Measurements from ENCODE around the gene SEMA3B. TPM values are rescaled to one million over a fixed set of nuclear protein-coding genes. Genes with fewer than 3 reads are reported as not detected.

The SEMA3B gene
- total and polyA plus RNA-seq, 2 experiments from 2014 or later = 67.7 to 104 TPM

DNA sequence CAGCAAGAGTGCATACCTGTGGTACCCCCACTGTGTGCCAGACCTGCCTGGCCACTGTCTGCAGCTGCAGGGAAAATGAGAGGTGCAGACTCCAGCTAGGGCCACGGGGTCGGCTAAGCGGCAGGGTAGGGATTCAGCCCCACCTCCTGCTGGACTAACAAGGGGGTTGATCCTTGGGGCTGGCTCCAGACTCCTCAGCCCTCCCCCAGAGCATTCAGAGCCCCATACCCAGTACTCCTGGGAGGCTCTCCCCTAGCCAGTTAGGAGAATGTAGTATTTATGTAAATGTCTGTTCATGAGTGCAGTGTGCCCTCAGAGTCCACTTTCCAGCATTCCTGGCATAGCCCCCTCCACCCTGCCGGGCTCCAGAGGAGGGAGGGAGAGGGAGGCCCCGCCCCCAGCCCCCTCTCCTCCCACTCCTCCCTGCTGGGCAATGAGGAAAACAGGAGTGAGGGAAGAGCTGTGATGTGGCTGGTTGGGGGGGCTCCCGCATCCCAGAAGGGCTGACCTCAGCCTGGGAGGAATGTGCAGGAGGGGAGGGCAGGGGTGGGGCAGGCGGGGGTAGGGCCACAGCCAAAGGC lies 4.5 kb upstream of the SEMA3B start:
- Histone ChIP-seq H3K9me2 (replicated peaks; ENCODE audit: insufficient read depth) (no peaks in the 10 kb centered on the region), H3K9me3 (ENCODE audit: low read depth) (no peaks in the 10 kb centered on the region), H3K36me3 (replicated peaks; ENCODE audit: insufficient read depth, low read depth) (no peaks in the 10 kb centered on the region), H3K4me2 (peak overlapping the region; percentile 59), H3K4me3 (no peak overlapping the region), H2AFZ (no peak overlapping the region), H3K4me1 (ENCODE audit: insufficient read depth) (peaks cover 73% of the 10 kb centered on the region), H3K79me2 (peaks cover 12% of the 10 kb centered on the region), H4K20me1 (ENCODE audit: insufficient read depth, poor library complexity, severe bottlenecking) (no peaks in the 10 kb centered on the region), H3K27ac (peak overlapping the region; percentile 91), H3K27me3 (no peaks in the 10 kb centered on the region)
- WGBS (ENCODE audit: low lambda C conversion rate, missing lambda C conversion rate) = 0% methylated on average over 7 of the region's 7 CpGs
- no peak for TF ChIP-seq EZH2 (IDR thresholded peaks at IDR 0.05; ENCODE audit: borderline replicate concordance)
- no peak for TF ChIP-seq EZH2phosphoT487 (IDR thresholded peaks at IDR 0.05; ENCODE audit: low read depth, severe bottlenecking, unreplicated experiment)
- peak; percentile 98 for DNase-seq (ENCODE audit: low spot score)

DNA sequence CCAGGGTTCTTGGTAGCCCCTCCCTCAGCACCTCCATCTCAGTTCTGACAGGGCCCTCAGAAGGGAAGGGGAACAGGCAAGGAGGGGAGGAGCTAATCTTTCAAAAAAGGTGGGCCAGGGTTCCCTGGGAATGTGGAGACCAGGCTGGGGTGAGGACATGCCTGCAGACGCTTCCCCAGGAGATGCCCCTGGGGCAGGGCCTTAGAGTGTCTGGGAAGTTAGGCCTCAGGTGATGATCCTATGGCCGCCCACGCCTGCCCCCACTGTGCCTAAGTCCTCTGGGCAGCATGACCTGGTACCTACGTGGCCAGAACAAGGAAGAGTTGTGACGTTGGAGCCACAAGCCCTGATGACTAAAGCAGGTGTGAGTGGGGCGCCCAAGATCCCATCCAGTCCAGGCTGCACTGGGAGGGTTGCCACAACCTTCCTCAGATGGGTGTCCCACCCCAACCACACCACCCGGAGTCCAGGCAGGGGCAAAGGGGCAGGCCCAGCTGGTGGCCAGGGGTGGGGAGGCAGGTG lies 3.9 kb upstream of the SEMA3B start:
- TF ChIP-seq EZH2phosphoT487 (IDR thresholded peaks at IDR 0.05; ENCODE audit: low read depth, severe bottlenecking, unreplicated experiment) (no peak), EZH2 (IDR thresholded peaks at IDR 0.05; ENCODE audit: borderline replicate concordance) (no peak)
- TF ChIP-seq, protein P1, sequence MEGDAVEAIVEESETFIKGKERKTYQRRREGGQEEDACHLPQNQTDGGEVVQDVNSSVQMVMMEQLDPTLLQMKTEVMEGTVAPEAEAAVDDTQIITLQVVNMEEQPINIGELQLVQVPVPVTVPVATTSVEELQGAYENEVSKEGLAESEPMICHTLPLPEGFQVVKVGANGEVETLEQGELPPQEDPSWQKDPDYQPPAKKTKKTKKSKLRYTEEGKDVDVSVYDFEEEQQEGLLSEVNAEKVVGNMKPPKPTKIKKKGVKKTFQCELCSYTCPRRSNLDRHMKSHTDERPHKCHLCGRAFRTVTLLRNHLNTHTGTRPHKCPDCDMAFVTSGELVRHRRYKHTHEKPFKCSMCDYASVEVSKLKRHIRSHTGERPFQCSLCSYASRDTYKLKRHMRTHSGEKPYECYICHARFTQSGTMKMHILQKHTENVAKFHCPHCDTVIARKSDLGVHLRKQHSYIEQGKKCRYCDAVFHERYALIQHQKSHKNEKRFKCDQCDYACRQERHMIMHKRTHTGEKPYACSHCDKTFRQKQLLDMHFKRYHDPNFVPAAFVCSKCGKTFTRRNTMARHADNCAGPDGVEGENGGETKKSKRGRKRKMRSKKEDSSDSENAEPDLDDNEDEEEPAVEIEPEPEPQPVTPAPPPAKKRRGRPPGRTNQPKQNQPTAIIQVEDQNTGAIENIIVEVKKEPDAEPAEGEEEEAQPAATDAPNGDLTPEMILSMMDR (IDR thresholded peaks at IDR 0.05; ENCODE audit: poor library complexity) = no peak
- Histone ChIP-seq H4K20me1 (ENCODE audit: insufficient read depth, poor library complexity, severe bottlenecking) (no peaks in the 10 kb centered on the region), H3K4me1 (ENCODE audit: insufficient read depth) (peaks cover 74% of the 10 kb centered on the region), H3K36me3 (replicated peaks; ENCODE audit: insufficient read depth, low read depth) (no peaks in the 10 kb centered on the region), H3K4me3 (no peak overlapping the region), H3K27me3 (no peaks in the 10 kb centered on the region), H3K27ac (peak overlapping the region; percentile 91), H3K4me2 (peak overlapping the region; percentile 89), H3K79me2 (peaks cover 16% of the 10 kb centered on the region), H3K9me2 (replicated peaks; ENCODE audit: insufficient read depth) (no peaks in the 10 kb centered on the region), H3K9me3 (ENCODE audit: low read depth) (no peaks in the 10 kb centered on the region), H2AFZ (no peak overlapping the region)
- DNase-seq (ENCODE audit: low spot score) = no peak
- 62% methylated on average over 7 of the region's 7 CpGs for WGBS (ENCODE audit: low lambda C conversion rate, missing lambda C conversion rate)

DNA sequence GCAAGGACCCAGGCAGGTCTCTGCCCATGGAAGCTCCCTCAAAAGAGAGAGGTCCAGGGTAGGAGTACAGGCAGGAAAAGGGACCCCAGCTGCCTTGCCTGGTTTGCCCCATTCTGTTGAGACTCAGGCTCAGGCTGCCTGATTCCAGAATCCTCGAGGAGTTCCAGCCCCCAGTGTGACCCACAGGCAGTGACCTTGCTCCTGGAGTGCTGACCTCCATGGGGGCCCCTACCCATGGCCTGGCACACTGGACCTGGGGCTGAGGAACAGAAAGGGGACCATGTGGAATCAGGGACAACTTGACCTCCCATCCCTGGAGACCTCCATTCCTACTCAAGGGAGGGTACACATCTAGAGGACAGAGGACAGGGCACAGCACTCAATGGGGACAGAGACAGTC lies 3.4 kb upstream of the SEMA3B start:
- no peaks in the 10 kb centered on the region for H3K9me3 ChIP-seq (ENCODE audit: low read depth)
- no peak overlapping the region for H2AFZ ChIP-seq
- H3K36me3 ChIP-seq (replicated peaks; ENCODE audit: insufficient read depth, low read depth) = no peaks in the 10 kb centered on the region
- no peaks in the 10 kb centered on the region for H3K27me3 ChIP-seq
- no peaks in the 10 kb centered on the region for H4K20me1 ChIP-seq (ENCODE audit: insufficient read depth, poor library complexity, severe bottlenecking)
- peak overlapping the region; percentile 91 for H3K27ac ChIP-seq
- H3K4me2 ChIP-seq = peak overlapping the region; percentile 89
- no peak for DNase-seq (ENCODE audit: low spot score)
- no peak overlapping the region for H3K4me3 ChIP-seq
- peaks cover 21% of the 10 kb centered on the region for H3K79me2 ChIP-seq
- peaks cover 75% of the 10 kb centered on the region for H3K4me1 ChIP-seq (ENCODE audit: insufficient read depth)
- WGBS (ENCODE audit: low lambda C conversion rate, missing lambda C conversion rate) = 67% methylated on average over 1 of the region's 1 CpG
- H3K9me2 ChIP-seq (replicated peaks; ENCODE audit: insufficient read depth) = no peaks in the 10 kb centered on the region
- TF ChIP-seq EZH2phosphoT487 (IDR thresholded peaks at IDR 0.05; ENCODE audit: low read depth, severe bottlenecking, unreplicated experiment) (no peak), EZH2 (IDR thresholded peaks at IDR 0.05; ENCODE audit: borderline replicate concordance) (no peak)
- TF ChIP-seq, protein P1 (IDR thresholded peaks at IDR 0.05; ENCODE audit: poor library complexity) = no peak

DNA sequence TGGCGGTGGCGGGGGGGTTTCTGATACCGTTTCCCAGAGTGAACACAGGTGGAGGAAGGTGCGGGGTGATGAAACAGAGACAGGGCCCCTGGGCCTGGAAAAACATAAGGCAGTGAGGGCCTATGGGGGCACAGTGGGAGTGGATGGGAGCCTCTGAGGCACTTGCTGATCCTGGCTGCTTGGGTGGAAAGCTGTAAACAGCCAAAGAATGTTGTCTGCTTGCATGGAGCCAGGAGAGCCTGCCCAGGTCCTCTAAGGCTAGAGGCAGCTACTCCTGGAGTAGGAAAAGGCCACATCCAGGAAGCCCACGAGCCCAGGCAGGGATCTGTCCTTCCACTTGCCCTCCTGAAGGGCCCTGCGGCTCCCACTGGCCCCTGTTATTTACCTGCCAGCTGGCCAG lies 2.9 kb upstream of the SEMA3B start:
- H3K4me2 ChIP-seq = peak overlapping the region; percentile 89
- peak overlapping the region; percentile 91 for H3K27ac ChIP-seq
- peaks cover 21% of the 10 kb centered on the region for H3K79me2 ChIP-seq
- H3K4me1 ChIP-seq (ENCODE audit: insufficient read depth) = peaks cover 75% of the 10 kb centered on the region
- TF ChIP-seq EZH2phosphoT487 (IDR thresholded peaks at IDR 0.05; ENCODE audit: low read depth, severe bottlenecking, unreplicated experiment) = no peak
- TF ChIP-seq, protein P1 (IDR thresholded peaks at IDR 0.05; ENCODE audit: poor library complexity) = no peak
- TF ChIP-seq EZH2 (IDR thresholded peaks at IDR 0.05; ENCODE audit: borderline replicate concordance) = no peak
- DNase-seq (ENCODE audit: low spot score) = peak; percentile 63
- no peaks in the 10 kb centered on the region for H4K20me1 ChIP-seq (ENCODE audit: insufficient read depth, poor library complexity, severe bottlenecking)
- no peaks in the 10 kb centered on the region for H3K36me3 ChIP-seq (replicated peaks; ENCODE audit: insufficient read depth, low read depth)
- WGBS (ENCODE audit: low lambda C conversion rate, missing lambda C conversion rate) = 78% methylated on average over 6 of the region's 6 CpGs
- no peak overlapping the region for H3K4me3 ChIP-seq
- H2AFZ ChIP-seq = no peak overlapping the region
- no peaks in the 10 kb centered on the region for H3K27me3 ChIP-seq
- H3K9me2 ChIP-seq (replicated peaks; ENCODE audit: insufficient read depth) = no peaks in the 10 kb centered on the region
- no peaks in the 10 kb centered on the region for H3K9me3 ChIP-seq (ENCODE audit: low read depth)

All from hepatocyte (in vitro differentiated cells).